Ascending aorta (tissue), 2 donors: Measurements from ENCODE around the gene OVCH2. TPM values are rescaled to one million over a fixed set of nuclear protein-coding genes. Genes with fewer than 3 reads are reported as not detected.
A peak's percentile ranks its signal among the peaks of the same experiment; 100 is the strongest.

ENCODE experiments used
- DNase-seq, 2 donors: peaks; one replicate each; pipeline ENCODE4 v3.0.0-alpha.2; 2019; ENCODE audit warnings: low spot score in 2 of 2
- H3K27ac ChIP-seq, 2 donors: fragments of 200-600 bp; sonication (generic); one replicate each; pipeline ENCODE4 v1.5.1; 2016 to 2017; ENCODE audit warnings: mild to moderate bottlenecking in 1 of 2
- H3K27me3 ChIP-seq: fragments of 200-600 bp; sonication (generic); one replicate; pipeline ENCODE4 v1.5.1; 2017
- H3K36me3 ChIP-seq, 2 donors: fragments of 200-600 bp; sonication (generic); one replicate each; pipeline ENCODE4 v1.5.1; 2016
- H3K4me1 ChIP-seq, 2 donors: fragments of 200-600 bp; sonication (generic); one replicate each; pipeline ENCODE4 v1.5.1; 2016 to 2017; ENCODE audit warnings: mild to moderate bottlenecking in 1 of 2
- H3K4me3 ChIP-seq, 2 donors: fragments of 200-600 bp; sonication (generic); one replicate each; pipeline ENCODE4 v1.5.1; 2016 to 2017; ENCODE audit warnings: mild to moderate bottlenecking in 1 of 2
- H3K9me3 ChIP-seq, 2 donors: fragments of 200-600 bp; sonication (generic); one replicate each; pipeline ENCODE4 v1.5.1; 2016
- intact Hi-C: fragments of 100-400 bp; cut with DNase I; formaldehyde crosslinking; loops from one replicate; pipeline ENCODE4 v1.15.1; 2023
- total RNA-seq: library from RNA; depleted of rRNA; stranded (reverse); fragments of >200 nt; gene quantifications from one replicate; pipeline ENCODE4 v1.1.0, GENCODE V29; 2016
- TF ChIP-seq, protein P1 (sequence below), 3 experiments: fragments of 200-600 bp in 2 of 3; fragments of 450-650 bp in 1 of 3; sonication (generic) in 2 of 3; IDR thresholded peaks; one replicate each; pipeline ENCODE4 v1.5.1; 2016 to 2019; ENCODE audit warnings: antibody characterized with exemption in 3 of 3, mild to moderate bottlenecking in 1 of 3, moderate library complexity in 1 of 3

OVCH2 gene
- total RNA-seq, 1 donor from 2014 or later, result not detected

DNA sequence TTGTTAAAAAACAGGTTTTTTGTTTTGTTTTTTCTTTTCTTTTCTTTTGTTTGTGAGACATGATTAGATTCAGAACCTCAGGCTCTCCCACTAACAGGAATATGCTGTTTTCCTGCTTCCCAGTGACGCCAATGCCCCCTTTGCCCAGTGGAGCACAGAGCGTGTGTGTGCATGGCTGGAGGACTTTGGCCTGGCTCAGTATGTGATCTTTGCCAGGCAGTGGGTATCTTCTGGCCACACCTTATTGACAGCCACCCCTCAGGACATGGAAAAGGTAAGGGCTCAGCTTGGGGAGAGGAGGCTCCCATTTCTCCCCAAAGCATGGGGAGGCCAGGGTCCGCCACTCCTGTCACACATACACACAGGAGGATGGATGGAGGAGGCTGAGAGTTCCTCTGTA, 58.0 kb downstream of the OVCH2 start:
- TF ChIP-seq, protein P1, sequence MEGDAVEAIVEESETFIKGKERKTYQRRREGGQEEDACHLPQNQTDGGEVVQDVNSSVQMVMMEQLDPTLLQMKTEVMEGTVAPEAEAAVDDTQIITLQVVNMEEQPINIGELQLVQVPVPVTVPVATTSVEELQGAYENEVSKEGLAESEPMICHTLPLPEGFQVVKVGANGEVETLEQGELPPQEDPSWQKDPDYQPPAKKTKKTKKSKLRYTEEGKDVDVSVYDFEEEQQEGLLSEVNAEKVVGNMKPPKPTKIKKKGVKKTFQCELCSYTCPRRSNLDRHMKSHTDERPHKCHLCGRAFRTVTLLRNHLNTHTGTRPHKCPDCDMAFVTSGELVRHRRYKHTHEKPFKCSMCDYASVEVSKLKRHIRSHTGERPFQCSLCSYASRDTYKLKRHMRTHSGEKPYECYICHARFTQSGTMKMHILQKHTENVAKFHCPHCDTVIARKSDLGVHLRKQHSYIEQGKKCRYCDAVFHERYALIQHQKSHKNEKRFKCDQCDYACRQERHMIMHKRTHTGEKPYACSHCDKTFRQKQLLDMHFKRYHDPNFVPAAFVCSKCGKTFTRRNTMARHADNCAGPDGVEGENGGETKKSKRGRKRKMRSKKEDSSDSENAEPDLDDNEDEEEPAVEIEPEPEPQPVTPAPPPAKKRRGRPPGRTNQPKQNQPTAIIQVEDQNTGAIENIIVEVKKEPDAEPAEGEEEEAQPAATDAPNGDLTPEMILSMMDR (IDR thresholded peaks at IDR 0.05), result no peak
- H3K27me3 ChIP-seq, result no peaks in the 10 kb centered on the region
- no peaks in the 10 kb centered on the region for H3K9me3 ChIP-seq
- H3K4me1 ChIP-seq, result no peaks in the 10 kb centered on the region
- H3K36me3 ChIP-seq, result peaks cover 46 to 70% of the 10 kb centered on the region in 2 donors
- intact Hi-C loops, result no loop called here
- peak in 1 of 2 donors; percentile 40 for DNase-seq
- H3K4me3 ChIP-seq, result no peak overlapping the region
- no peak overlapping the region for H3K27ac ChIP-seq

DNA sequence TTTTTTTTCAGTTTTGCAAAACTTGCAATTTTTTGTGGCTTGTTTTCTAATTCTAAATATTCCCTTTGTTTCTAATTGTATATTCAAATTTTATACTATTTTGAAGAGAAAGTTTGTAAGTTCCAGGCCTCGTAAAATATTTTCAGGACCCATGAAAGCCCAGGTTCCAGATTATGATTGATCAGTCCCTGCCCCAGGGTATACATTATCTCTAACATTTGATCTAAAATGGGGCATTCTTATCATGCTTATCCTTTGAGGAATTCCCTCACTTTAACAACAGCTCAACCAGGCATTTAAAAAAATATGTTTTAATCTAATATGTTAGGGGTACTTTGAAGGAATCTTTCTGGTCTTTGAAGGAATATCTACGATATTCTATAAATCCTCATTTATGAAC, 59.4 kb downstream of the OVCH2 start:
- intact Hi-C loops, result no loop called here

DNA sequence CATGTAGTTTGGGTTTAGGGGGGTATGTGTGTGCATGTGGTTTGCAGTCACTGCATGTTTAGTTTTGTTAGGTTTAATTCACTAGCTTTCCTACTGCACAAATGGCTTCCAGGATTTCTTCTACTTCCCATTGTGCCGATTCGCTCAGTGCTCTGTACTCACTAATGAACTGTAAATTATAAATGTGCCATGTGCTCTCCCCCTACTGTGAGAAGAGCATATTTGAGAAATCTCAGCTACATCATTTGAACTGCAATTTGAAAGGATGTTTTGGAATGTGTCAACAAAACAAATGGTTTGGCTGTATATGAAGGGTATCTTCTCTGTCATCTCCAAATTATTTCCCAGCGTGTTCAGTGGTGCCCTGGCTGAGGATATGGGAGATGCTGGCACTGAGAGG, 61.1 kb downstream of the OVCH2 start:
- Histone ChIP-seq H3K9me3 (no peaks in the 10 kb centered on the region), H3K27me3 (no peaks in the 10 kb centered on the region), H3K4me3 (no peak overlapping the region), H3K27ac (no peak overlapping the region), H3K4me1 (no peaks in the 10 kb centered on the region), H3K36me3 (peaks cover 50 to 68% of the 10 kb centered on the region in 2 donors)
- intact Hi-C loops, result no loop called here
- TF ChIP-seq, protein P1 (IDR thresholded peaks at IDR 0.05), result no peak
- no peak for DNase-seq

More for the DNA sequence above, 59.4 kb downstream of the OVCH2 start:
- Histone ChIP-seq H3K9me3 (no peaks in the 10 kb centered on the region), H3K27ac (no peak overlapping the region), H3K4me1 (no peaks in the 10 kb centered on the region), H3K27me3 (no peaks in the 10 kb centered on the region), H3K4me3 (no peak overlapping the region), H3K36me3 (peaks cover 47 to 68% of the 10 kb centered on the region in 2 donors)
- TF ChIP-seq, protein P1 (IDR thresholded peaks at IDR 0.05), result no peak
- no peak for DNase-seq

DNA sequence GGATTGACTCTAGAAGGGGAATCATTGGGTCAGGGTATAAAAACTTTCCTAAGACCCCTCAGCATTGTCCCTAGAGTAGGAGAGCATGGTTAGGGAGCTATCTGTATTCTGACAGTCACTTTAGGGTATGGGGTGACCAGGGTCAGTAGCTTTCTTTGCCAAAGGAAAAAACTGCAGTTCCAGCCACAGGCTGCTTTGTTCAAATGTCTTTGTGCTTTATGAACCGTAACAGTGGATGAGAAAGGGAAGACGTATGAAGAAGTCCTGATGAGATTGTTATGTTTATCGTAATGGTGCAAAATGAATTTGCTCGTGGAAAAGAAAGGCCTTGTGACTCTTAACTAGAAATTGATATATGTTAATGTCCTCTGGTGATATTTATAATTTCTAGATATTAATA, 63.0 kb downstream of the OVCH2 start:
- Histone ChIP-seq H3K4me3 (no peak overlapping the region), H3K36me3 (peaks cover 37 to 51% of the 10 kb centered on the region in 2 donors), H3K4me1 (no peaks in the 10 kb centered on the region), H3K27me3 (no peaks in the 10 kb centered on the region), H3K27ac (no peak overlapping the region), H3K9me3 (no peaks in the 10 kb centered on the region)
- TF ChIP-seq, protein P1 (IDR thresholded peaks at IDR 0.05), result no peak
- intact Hi-C loops, result no loop called here
- DNase-seq, result no peak

DNA sequence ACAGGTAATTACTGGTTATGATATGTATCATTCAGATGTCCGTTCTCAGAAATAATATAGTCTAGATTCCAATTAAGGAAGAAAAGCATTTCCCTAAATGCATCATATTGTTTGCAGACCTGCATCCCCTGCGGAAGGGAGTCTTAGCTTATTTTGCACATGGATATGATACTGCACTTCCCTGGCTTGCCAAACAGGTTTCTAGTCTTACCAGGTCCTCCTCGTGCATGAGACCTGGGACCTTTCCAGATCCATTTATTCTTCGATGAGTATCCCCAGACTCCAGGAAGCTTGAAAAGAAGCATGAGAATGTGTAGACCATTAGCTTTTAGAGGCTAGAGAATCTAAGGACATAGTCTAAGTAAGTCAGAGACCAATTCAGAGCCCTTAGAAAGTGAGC, 63.5 kb downstream of the OVCH2 start:
- intact Hi-C loops, result no loop called here
- no peak overlapping the region for H3K27ac ChIP-seq
- peaks cover 36 to 49% of the 10 kb centered on the region in 2 donors for H3K36me3 ChIP-seq
- H3K9me3 ChIP-seq, result no peaks in the 10 kb centered on the region
- TF ChIP-seq, protein P1 (IDR thresholded peaks at IDR 0.05), result no peak
- H3K4me1 ChIP-seq, result peaks cover 0 to 3% of the 10 kb centered on the region in 2 donors
- no peak for DNase-seq
- no peaks in the 10 kb centered on the region for H3K27me3 ChIP-seq
- no peak overlapping the region for H3K4me3 ChIP-seq

- Histone ChIP-seq H3K27ac (no peak overlapping the region), H3K9me3 (no peaks in the 10 kb centered on the region), H3K27me3 (no peaks in the 10 kb centered on the region), H3K36me3 (peaks cover 39 to 61% of the 10 kb centered on the region in 2 donors), H3K4me3 (no peak overlapping the region), H3K4me1 (peaks cover 5 to 7% of the 10 kb centered on the region in 2 donors)
- no peak for DNase-seq
- TF ChIP-seq, protein P1 (IDR thresholded peaks at IDR 0.05), result no peak
- intact Hi-C loops, result no loop called here
Observed at GRCh38 chr11:7640816-7641215, 65.5 kb downstream of the OVCH2 start.
